Mammary epithelial cell (primary cell): ENCODE results near the gene ATE1.

Experiments used
- CTCF ChIP-seq, 2 donors: IDR thresholded peaks in 1 of 2; conservative IDR thresholded peaks in 1 of 2; 2 replicates each; pipeline ENCODE4 v1.5.1; 2011 to 2012; ENCODE audit warnings: inconsistent platforms in 2 of 2, low read length in 2 of 2, mild to moderate bottlenecking in 2 of 2, control low read depth in 1 of 2, low read depth in 1 of 2; ENCODE audit not compliant: insufficient read depth in 1 of 2; ENCODE audit errors: extremely low read depth in 1 of 2
- EZH2 ChIP-seq: IDR thresholded peaks from 2 replicates; pipeline ENCODE4 v1.6.1; 2012; ENCODE audit warnings: low read length, inconsistent platforms, borderline replicate concordance

GRCh38 chr10:121891103-121891502 lies 36.7 kb downstream of the ATE1 start:
- TF ChIP-seq CTCF (conservative IDR thresholded peaks at IDR 0.05 in 1 of 2, IDR thresholded peaks at IDR 0.05 in 1 of 2; ENCODE audit: extremely low read depth in 1 of 2, insufficient read depth in 1 of 2, low read depth in 1 of 2, low read length in 2 of 2) = no peak
- TF ChIP-seq EZH2 = no peak
